ENCODE results near the gene ZC3H14.

Gene ZC3H14

GRCh38 chr14:88613552-88614010 is 50.7 kb downstream of the ZC3H14 start:
- DNase-seq: no peak

- no peak for DNase-seq
Observed at GRCh38 chr14:88614218-88614907, 51.5 kb downstream of the ZC3H14 start.

- DNase-seq: no peak
Observed at GRCh38 chr14:88616697-88617096, 53.9 kb downstream of the ZC3H14 start.

- DNase-seq: no peak
Observed at GRCh38 chr14:88617479-88617878, 54.6 kb downstream of the ZC3H14 start.

GRCh38 chr14:88618476-88618875 is 55.6 kb downstream of the ZC3H14 start:
- DNase-seq: no peak

- DNase-seq: no peak
Observed at GRCh38 chr14:88621100-88621499, 58.3 kb downstream of the ZC3H14 start.

GRCh38 chr14:88625671-88626070 is 62.8 kb downstream of the ZC3H14 start:
- no peak for DNase-seq

GRCh38 chr14:88628033-88628432 is 65.2 kb downstream of the ZC3H14 start:
- no peak for DNase-seq

GRCh38 chr14:88628462-88628861 is 65.6 kb downstream of the ZC3H14 start:
- no peak for DNase-seq

GRCh38 chr14:88630565-88630964 is 67.7 kb downstream of the ZC3H14 start:
- no peak for DNase-seq

GRCh38 chr14:88631091-88631490 is 68.3 kb downstream of the ZC3H14 start:
- DNase-seq: no peak

- no peak for DNase-seq
Observed at GRCh38 chr14:88632512-88632911, 69.7 kb downstream of the ZC3H14 start.

GRCh38 chr14:88639221-88639620 is 76.4 kb downstream of the ZC3H14 start:
- DNase-seq: no peak

- DNase-seq: no peak
Observed at GRCh38 chr14:88660056-88660455, 97.2 kb downstream of the ZC3H14 start.

- peak; percentile 10 to 16 for DNase-seq
Observed at GRCh38 chr14:88667555-88668273, 104.9 kb downstream of the ZC3H14 start.

GRCh38 chr14:88668448-88669116 is 105.7 kb downstream of the ZC3H14 start:
- DNase-seq: no peak

GRCh38 chr14:88669346-88669745 is 106.5 kb downstream of the ZC3H14 start:
- no peak for DNase-seq
